Measurements from ENCODE around the gene SDHC. TPM values are rescaled to one million over a fixed set of nuclear protein-coding genes. Genes with fewer than 3 reads are reported as not detected.
A peak's percentile ranks its signal among the peaks of the same experiment; 100 is the strongest.

SDHC gene
- total and polyA plus RNA-seq, 2 of the 13 experiments (the other 11 are each of a cell fraction or from before 2014, with no cell fraction given) = 27.1 to 229 TPM

- TF ChIP-seq HBP1 (CRISPR knock-in tag; IDR thresholded peaks at IDR 0.05; ENCODE audit: low read depth) = peak; percentile 27; the same call in 1 of the 2 replicates
- 0 out of 2 replicates have a peak, but pooled peaks have one; percentile 56 for TF ChIP-seq HNRNPL (IDR thresholded peaks at IDR 0.05; ENCODE audit: low read depth, low read length)
- TF ChIP-seq, protein P1, sequence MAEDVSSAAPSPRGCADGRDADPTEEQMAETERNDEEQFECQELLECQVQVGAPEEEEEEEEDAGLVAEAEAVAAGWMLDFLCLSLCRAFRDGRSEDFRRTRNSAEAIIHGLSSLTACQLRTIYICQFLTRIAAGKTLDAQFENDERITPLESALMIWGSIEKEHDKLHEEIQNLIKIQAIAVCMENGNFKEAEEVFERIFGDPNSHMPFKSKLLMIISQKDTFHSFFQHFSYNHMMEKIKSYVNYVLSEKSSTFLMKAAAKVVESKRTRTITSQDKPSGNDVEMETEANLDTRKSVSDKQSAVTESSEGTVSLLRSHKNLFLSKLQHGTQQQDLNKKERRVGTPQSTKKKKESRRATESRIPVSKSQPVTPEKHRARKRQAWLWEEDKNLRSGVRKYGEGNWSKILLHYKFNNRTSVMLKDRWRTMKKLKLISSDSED (CRISPR knock-in tag; IDR thresholded peaks at IDR 0.05) = no peak
- TF ChIP-seq ZNF121 (CRISPR knock-in tag; IDR thresholded peaks at IDR 0.05) = 0 out of 2 replicates have a peak, but pooled peaks have one; percentile 41
- TF ChIP-seq RORA (CRISPR knock-in tag; IDR thresholded peaks at IDR 0.05) = no peak
- TF ChIP-seq TGIF2 (CRISPR knock-in tag; IDR thresholded peaks at IDR 0.05) = peak; percentile 68; the same call in 1 of the 2 replicates
- TF ChIP-seq ZNF788 (CRISPR knock-in tag; IDR thresholded peaks at IDR 0.05; ENCODE audit: borderline replicate concordance) = peak; percentile 91
- peak; percentile 69 for TF ChIP-seq HDAC2 (CRISPR knock-in tag; IDR thresholded peaks at IDR 0.05)
- TF ChIP-seq MED1 (CRISPR knock-in tag; IDR thresholded peaks at IDR 0.05) = peak; percentile 84
- TF ChIP-seq SNAPC2 (CRISPR knock-in tag; IDR thresholded peaks at IDR 0.05) = no peak
- TF ChIP-seq MEIS2 (CRISPR knock-in tag; IDR thresholded peaks at IDR 0.05) = peak; percentile 53; the same call in 1 of the 2 replicates
- peak; percentile 70; the same call in 1 of the 2 replicates for TF ChIP-seq TFE3 (CRISPR knock-in tag; IDR thresholded peaks at IDR 0.05)
- TF ChIP-seq MEF2D (CRISPR knock-in tag; IDR thresholded peaks at IDR 0.05) = peak; percentile 69
- TF ChIP-seq ISL2 (CRISPR knock-in tag; IDR thresholded peaks at IDR 0.05) = 0 out of 2 replicates have a peak, but pooled peaks have one; percentile 42
- TF ChIP-seq, protein P2, sequence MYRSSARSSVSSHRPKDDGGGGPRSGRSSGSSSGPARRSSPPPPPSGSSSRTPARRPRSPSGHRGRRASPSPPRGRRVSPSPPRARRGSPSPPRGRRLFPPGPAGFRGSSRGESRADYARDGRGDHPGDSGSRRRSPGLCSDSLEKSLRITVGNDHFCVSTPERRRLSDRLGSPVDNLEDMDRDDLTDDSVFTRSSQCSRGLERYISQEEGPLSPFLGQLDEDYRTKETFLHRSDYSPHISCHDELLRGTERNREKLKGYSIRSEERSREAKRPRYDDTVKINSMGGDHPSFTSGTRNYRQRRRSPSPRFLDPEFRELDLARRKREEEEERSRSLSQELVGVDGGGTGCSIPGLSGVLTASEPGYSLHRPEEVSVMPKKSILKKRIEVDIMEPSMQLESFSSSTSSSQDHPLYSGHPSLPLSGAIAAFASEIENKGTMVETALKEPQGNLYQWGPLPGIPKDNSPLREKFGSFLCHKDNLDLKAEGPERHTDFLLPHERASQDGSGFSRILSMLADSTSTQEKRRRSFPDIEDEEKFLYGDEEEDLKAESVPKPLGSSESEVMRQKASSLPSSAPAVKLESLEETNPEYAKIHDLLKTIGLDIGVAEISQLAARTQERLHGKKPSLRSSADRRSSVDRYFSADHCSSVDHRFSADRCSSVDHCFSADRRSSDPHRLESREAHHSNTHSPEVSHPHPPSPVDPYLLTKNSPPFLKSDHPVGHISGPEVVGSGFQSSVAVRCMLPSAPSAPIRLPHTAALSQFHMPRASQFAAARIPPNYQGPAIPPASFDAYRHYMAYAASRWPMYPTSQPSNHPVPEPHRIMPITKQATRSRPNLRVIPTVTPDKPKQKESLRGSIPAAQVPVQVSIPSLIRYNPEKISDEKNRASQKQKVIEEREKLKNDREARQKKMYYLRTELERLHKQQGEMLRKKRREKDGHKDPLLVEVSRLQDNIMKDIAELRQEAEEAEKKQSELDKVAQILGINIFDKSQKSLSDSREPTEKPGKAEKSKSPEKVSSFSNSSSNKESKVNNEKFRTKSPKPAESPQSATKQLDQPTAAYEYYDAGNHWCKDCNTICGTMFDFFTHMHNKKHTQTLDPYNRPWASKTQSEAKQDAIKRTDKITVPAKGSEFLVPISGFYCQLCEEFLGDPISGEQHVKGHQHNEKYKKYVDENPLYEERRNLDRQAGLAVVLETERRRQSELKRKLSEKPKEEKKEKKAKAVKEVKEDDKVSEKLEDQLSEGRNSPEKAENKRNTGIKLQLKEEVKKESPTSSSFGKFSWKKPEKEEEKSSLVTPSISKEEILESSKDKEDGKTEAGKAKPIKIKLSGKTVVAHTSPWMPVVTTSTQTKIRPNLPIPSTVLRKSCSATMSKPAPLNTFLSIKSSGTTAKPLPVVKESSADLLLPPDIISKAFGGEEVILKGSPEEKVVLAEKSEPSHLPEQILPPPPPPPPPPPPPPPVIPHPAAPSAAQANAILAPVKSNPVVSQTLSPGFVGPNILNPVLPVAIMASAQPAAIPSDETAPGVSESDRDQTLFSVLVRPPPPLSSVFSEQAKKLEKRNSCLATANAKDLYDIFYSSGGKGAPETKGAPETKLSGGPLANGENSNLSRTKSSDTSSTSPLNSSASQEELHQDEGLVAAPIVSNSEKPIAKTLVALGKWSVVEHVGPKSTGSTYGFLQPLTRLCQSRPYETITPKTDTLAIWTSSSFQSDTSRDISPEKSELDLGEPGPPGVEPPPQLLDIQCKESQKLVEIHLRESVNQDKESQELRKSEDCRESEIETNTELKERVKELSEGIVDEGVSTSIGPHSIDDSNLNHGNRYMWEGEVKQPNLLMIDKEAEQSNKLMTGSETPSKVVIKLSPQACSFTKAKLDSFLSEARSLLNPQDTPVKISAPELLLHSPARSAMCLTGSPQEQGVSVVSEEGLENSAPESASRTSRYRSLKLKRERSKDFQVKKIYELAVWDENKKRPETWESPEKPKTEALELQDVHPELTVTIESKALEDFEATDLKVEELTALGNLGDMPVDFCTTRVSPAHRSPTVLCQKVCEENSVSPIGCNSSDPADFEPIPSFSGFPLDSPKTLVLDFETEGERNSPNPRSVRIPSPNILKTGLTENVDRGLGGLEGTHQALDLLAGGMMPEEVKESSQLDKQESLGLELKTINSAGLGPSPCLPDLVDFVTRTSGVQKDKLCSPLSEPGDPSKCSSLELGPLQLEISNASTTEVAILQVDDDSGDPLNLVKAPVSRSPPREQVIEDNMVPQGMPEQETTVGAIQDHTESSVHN (CRISPR knock-in tag; IDR thresholded peaks at IDR 0.05) = peak; percentile 83; the same call in 1 of the 2 replicates
- no peak for TF ChIP-seq ZFP36L1 (CRISPR knock-in tag; IDR thresholded peaks at IDR 0.05)
Observed at GRCh38 chr1:161389691-161390558, 75.7 kb downstream of the SDHC start (continued).
